HG03097 (cell line): Measurements from ENCODE around the gene TMC8.
"Not testable (repeated sequence)": the region's sequence is repeated elsewhere in the genome, so short reads cannot be mapped to it uniquely, and the experiment has no call there.

Experiments used
- ATAC-seq: cut with Tn5 transposase; IDR thresholded peaks from one replicate; pipeline ENCODE4 v1.9.1; 2021; ENCODE audit not compliant: unreplicated experiment, low FRiP score

TMC8 gene

DNA sequence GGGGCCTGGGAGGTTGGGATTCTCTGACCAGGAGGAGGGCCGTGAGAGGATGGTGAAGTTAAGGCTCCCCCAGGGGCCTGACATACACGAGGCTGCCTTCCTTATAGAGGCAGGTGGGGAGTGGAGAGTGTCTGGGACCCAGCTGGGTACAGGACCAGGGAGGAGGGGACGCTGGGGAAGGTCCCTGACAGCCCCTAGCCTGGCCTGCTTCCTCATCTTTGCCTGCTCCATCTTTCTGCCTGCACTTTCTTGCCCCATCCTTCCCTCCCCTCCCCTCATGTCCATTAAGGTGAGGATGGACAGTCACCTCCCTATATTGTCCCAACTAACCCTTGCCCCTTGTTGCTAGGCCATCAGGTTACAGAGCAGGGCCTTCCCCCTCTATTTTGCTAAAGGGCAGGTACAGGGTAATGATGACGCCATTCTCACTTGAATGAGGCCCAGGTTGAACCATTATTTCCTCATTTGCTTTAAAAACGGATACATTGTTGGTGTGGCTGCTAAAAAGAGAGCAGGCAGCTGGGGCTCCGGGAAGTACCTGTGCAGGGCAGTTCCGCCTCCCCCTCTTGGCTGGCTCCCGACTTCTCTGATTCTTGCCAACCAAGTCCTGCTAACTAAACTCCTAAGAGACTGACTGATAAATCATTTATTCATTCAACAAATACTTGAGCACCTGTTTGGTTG is 16.9 kb downstream of the TMC8 start:
- ATAC-seq, result no peak

DNA sequence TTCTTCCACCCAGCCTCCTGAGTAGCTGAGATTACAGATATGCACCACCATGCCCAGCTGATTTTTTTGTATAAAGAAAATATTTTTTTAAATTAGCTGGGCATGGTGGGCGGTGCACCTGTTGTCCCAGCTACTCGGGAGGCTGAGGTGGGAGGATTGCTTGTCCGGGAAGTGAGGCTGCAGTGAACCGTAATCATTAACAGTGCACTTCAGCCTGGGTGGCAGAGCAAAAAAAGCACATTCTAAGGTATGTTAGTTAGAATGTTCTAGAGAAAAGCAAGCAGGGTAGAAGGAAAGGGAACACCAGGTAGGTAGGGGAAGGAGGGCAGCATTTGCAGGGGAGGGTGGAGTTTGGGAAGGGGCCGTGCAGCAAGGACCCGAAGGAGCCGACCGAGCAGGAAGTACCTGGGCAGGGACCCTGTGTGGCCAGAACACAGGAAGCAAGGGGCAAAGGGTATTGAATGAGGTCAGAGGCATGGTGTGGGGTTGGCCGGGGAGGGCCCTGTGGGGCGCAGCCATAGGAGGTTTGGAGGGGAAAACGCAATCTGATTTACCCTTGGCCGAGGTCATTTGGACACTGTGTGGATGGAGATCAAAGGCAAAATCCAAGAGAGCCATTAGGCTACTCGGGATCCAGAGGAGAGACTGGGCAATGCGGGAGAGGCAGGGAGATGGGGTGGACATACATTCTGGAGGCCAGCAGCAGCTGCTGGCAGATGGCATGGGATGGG is 17.9 kb downstream of the TMC8 start:
- ATAC-seq, result no peak

DNA sequence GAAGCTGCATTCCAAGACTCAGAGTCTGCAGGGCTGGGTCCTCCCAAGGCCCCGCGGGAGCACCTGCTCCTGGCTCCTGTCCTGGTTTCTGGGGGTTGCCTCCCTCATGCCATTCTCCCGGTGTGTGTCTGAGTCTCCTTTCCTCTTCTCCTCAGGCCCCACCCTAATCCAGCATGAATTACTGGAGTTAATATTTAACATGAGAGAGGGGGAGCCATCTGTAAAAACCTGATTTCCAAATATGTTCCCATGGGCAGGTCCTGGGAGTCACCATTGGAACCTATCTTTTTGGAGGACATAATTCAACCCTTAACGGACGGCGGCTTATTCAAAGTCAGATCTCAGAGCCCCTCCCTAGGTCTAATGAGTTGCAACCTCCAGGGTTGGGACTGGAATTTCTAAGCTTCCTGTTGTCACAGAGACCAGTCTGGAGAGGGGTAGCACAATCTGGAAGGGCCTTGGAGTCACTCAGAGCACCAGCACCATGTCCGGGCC is 21.0 kb downstream of the TMC8 start:
- no peak for ATAC-seq

DNA sequence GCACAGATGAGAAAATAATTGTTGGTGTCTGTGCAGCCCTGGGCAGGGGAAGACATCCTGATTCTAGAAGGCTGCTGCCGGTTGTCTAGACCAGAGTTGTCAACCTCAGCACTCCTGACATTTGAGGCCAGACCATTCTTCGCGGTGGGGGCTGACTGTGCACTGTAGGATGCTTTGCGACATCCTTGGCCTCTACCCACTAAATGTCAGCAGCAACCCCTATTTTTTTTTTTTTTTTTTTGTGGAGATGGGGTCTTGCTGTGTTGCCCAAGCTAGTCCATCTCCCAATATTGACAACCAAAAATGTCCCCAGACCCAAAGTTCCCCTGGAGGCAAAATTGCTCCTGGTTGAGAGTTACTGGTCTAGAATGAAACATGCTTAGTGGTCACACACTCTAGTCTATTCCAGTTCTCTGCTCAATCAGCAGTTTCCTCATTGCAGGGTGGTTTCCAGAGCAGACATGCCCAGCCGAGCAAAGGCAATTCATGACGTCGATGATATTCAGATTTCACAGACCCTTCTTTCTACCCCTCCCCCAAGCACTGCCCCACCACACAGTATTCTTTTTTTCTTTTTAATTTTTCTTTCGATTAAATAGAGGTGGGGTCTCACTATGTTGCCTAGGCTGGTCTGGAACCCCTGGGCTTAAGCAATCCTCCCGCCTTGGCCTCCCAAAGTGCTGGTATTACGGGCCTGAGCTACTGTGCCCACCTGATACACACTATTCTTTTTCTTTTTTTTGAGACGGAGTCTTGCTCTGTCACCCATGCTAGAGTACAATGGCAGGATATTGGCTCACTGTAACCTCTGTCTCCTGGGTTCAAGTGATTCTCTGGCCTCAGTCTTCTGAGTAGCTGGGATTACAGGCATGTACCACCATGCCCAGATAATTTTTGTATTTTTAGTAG is 24.6 kb downstream of the TMC8 start:
- ATAC-seq, result peak; percentile 51

DNA sequence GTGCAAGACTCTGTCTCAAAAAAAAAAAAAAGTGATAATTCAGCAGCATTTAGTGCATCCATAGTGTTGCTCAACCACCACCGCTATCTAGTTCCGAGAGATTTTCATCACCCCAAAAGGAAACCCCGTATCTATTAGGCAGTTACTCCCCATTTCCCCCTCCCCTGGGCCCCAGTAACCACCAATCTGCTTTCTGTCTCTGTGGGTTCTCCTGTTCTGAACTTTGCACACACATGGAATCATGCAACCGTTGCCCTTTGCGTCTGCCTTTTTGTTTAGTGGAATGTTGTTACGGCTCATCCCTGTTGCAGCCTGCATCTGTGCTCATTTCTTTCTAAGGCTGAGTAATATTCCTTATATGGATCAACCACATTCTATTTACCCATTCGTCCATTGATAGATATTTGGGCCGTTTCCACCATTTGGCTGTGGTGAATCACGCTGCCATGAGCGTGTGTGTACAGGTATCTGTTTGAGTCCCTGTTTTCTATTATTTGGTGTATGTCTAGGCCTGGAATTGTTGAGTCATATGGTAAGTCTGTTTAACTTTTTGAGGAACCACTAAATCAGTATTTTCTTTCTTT is 29.1 kb downstream of the TMC8 start:
- no peak for ATAC-seq

DNA sequence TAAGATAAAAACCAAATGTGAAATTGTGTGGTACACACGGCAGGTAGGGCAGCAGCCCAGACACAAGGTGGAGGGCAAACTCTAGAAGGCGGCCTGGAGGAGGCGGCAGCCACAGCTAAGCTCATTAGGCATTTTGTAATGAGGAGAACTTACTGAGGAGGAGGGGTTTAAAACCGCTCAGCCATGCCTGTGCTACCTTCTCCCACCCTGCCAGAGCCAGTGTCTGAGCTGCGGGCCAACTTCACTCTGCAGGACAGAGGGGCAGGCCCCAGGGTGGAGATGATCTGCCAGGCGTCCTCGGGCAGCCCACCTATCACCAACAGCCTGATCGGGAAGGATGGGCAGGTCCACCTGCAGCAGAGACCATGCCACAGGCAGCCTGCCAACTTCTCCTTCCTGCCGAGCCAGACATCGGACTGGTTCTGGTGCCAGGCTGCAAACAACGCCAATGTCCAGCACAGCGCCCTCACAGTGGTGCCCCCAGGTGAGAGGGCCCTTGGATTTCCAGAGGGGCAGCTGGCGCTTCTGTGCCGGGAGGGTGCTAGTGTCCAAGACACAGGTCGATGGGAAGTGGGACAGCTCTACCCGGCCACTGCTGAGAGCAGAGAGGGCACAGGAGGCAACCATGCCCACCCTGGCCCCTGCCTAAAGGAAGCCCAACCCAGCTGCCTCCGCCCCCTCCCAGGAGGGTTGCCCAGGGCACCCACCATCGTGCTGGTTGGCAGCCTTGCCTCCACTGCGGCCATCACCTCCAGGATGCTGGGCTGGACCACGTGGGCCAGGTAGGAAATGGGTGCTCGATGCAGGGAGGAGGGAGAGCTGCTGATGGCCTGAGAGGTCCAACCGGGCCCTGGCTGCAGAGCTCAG is 33.5 kb downstream of the TMC8 start:
- no peak for ATAC-seq

DNA sequence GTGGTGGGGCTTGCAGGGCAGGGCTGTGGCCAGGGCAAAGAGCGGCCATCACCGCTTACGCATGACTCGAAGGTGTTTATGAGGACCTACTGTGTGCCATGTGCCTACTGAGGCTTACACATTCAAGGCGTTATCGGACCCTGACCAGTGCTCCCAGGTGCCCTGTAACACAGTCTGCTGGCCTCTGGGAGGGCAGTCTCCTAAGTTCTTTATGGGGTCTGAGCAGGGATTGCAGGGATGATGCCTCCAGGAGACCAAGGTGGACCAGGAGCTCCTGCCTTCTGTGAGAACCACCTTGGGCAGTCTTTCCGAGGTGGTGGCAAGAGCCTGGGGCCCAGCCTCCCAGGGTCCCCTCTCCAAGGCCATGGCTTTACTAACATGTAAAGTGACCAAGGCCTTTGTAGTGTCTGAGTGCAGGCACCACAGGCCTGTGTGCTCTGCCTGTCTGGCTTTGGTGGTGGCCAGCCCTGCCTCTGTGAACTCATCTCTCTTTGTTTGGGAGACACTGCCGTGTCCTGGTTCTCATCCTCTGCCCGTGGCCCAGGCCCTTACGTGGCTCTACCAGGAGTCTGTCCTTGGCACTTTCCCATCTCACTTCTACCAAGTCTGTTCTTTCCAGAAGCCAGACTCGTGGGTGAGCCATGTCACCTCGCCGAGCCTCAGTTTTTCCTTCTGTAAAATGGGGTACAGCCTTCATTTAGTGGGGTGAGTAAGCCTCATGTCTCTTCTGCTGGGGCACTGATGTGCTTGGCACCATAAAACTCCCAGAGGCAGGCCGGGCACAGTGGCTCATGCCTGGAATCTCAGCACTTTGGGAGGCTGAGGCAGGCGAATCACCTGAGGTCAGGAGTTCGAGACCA is 34.4 kb downstream of the TMC8 start:
- ATAC-seq, result no peak

DNA sequence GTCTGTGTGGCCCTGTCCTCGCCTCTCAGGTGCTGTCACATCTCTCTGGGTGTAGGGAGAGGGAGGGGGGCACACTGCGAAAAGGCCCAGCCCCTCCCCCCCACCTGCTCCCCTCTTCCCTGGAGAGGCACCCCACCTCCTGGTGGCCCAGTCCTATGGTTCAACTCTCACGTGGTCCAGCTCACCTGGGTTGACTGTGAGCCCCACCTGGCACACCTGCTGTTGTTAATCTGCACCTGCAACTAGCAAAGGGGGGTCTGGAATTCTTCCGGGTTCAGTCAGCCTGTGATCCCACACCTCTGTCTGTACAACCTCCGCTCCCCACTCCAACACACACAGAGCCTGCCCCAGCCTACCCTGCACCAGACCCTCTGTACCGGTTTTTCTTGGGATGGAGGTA is 35.8 kb downstream of the TMC8 start:
- no peak for ATAC-seq

DNA sequence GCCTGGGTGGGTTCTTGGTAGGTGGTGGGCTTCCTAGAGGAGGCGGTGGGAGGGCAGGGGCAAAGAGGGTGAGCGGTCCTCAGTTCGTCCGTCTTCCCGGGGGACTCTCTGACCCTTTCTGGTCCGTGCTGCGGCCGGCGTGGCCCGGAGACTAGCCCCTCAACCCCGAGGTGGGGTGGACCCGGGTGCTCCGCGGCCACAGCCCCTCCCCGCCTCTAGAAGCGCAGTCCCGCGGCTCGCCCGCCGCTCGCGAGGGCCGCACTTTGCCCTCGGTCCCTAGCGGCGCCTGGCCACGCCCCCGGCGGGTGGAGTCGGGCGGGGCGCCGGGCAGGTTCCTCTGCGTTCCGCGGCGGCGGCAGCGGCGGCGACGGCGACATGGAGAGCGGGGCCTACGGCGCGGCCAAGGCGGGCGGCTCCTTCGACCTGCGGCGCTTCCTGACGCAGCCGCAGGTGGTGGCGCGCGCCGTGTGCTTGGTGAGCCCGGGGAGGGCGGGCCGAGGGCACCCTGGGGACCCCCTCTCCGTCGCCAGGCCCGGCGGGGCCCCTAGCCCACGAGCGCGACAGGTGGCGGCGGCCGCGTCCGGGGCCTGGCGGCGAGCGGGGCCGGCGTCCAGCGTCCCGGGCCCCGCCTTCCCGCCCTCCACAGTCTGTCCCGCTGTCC is 37.8 kb downstream of the TMC8 start, which contains the start of gene SYNGR2:
SYNGR2 (plus strand) TSS at position 340 of the 661 bp plus-strand sequence; CDS start at position 376, 36 bp downstream.
- peak; percentile 42 for ATAC-seq

DNA sequence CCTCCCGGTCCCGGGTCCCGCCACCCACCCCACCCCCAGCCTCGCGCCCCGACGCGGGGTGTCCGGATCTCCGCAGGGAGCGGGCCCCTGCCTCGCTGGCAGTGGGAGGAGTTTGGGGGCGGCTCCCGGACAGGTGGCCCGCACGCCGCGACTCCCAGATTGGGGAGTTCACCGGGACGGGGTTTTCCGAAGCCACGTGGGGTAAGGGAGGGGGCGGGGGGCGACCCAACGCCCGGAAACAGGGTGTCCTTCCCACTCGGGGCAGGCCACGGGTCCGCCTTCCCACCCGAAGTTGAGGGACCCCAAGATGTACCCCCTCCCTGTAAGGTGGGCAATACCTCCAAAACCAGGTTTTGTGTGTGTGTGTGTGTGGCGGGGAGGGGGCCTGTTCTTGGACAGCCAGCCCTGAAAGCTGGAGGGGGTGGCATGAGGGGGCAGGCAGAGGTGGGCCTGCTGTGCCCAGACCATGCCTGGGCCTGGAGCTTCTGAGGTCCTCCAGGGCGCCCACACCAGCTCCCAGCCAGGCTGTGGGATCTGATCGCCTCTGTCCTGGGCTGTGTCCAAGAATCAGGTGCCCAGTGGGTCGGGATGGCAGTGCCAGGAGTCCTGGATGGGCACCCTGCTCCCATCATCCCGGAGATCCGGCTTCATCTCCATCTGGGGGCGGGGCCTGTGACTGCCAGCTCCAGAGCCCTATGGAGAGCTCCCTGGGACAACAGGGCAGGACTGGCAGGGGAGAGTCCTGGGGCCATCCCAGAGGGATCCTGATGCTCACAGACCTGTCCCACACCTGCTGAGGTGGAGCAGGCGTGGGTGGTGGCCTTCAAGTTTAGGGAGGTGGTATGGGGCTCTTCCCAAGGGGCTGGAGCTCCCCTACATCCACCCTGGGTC is 38.6 kb downstream of the TMC8 start:
- ATAC-seq, result peak; percentile 11

DNA sequence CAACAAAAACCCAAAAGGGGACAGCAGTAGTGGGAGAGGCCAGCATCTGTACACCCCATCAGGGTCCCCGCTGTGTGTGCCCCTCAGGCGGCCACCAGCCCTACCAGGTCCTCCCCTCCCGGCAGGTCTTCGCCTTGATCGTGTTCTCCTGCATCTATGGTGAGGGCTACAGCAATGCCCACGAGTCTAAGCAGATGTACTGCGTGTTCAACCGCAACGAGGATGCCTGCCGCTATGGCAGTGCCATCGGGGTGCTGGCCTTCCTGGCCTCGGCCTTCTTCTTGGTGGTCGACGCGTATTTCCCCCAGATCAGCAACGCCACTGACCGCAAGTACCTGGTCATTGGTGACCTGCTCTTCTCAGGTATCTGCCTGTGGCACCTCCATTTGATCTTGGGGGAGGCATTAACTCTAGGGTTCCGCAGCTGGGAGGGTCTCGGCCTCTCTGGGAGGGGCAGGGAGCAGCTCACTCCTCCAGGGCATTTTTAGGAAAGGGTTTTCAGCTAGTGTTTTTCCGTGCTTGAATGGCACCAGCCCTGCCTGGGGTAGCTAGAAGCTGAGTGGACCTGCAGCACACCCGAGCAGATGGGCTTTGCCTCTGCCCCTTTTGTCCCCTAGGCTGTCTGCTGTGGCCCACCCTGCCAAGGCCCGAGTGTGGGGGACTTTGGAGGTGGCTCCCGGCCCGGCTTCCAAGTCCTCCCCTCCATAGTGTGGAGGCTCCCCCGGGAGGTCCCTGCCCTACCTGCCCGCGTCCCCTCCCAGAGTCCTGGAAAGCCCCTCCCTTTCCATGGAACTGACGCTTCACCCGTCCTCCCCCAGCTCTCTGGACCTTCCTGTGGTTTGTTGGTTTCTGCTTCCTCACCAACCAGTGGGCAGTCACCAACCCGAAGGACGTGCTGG is 40.4 kb downstream of the TMC8 start:
- ATAC-seq, result no peak

DNA sequence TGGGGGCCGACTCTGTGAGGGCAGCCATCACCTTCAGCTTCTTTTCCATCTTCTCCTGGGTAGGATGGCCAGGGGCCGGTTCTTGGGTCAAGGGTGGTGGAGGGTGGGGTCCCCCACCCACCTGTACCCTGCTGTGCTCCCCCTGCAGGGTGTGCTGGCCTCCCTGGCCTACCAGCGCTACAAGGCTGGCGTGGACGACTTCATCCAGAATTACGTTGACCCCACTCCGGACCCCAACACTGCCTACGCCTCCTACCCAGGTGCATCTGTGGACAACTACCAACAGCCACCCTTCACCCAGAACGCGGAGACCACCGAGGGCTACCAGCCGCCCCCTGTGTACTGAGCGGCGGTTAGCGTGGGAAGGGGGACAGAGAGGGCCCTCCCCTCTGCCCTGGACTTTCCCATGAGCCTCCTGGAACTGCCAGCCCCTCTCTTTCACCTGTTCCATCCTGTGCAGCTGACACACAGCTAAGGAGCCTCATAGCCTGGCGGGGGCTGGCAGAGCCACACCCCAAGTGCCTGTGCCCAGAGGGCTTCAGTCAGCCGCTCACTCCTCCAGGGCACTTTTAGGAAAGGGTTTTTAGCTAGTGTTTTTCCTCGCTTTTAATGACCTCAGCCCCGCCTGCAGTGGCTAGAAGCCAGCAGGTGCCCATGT is 41.1 kb downstream of the TMC8 start:
- ATAC-seq, result not testable (repeated sequence)

DNA sequence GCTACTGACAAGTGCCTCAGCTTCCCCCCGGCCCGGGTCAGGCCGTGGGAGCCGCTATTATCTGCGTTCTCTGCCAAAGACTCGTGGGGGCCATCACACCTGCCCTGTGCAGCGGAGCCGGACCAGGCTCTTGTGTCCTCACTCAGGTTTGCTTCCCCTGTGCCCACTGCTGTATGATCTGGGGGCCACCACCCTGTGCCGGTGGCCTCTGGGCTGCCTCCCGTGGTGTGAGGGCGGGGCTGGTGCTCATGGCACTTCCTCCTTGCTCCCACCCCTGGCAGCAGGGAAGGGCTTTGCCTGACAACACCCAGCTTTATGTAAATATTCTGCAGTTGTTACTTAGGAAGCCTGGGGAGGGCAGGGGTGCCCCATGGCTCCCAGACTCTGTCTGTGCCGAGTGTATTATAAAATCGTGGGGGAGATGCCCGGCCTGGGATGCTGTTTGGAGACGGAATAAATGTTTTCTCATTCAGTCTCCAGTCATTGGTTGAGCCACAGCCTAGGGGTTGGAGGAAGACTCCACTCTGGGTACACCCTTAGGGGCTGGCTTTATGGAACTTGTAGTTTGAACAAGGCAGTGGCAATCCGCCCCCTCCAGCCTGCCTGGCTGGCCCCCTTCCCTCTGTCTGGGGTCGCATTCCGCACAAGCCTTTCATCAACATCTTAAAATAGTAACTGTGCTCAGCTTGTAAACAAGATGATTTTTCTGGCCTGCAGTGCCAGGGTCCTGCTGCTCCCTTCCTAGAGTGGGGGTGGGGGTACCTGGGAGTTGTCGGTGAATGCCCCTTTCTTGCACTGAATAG is 41.9 kb downstream of the TMC8 start:
- no peak for ATAC-seq

DNA sequence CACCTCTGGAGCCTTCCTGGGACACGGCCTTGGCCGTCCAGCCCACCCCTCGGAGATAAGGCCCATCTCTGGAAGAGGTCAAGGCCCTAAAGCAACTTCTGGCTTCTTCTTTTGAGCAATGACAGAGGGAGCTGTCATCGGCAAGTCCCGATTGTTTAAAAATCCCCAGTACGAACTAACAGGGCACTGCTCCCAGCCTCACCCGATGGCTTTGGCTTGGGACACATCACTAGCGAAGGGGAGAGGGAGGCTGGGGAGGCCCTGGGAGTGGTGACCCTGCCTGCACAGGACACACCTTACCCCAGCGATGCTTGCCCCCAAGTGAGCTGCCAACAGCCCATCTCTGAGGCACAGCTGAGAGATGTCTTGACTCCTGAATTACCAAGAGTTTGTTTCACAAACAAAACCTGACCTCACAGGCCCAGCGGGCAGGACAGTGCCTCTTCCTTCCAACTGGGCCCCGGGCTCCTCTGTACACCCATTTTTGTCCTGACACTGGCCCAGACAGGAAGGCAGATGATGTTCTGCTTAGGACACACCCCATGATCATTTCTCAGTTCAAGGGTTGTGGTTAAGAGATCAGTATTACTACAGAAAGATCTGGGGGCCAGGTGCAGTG is 42.6 kb downstream of the TMC8 start:
- ATAC-seq, result no peak
